GM10248 (cell line): ENCODE results near the gene AVPI1.

Experiments used
- CTCF ChIA-PET: fragments of 300-600 bp; sonication (Branson Sonifier 250); formaldehyde crosslinking; extraction: SDS; loops from one replicate; lab custom pipeline; 2021; ENCODE audit warnings: antibody characterized with exemption; lab: Yijun Ruan, JAX
- POLR2A ChIA-PET: fragments of 350-650 bp; sonication (Branson Sonifier 250); formaldehyde crosslinking; extraction: SDS; loops from one replicate; lab custom pipeline; 2020; ENCODE audit warnings: antibody characterized with exemption; lab: Yijun Ruan, JAX
- DNase-seq: peaks from one replicate; pipeline ENCODE4 v3.0.0; 2012; ENCODE audit errors: extremely low spot score
- TF ChIP-seq, protein P1 (sequence below): IDR thresholded peaks from 2 replicates; pipeline ENCODE4 v1.5.1; 2012; ENCODE audit warnings: mild to moderate bottlenecking, low read depth; ENCODE audit errors: extremely low read depth, missing control alignments, control extremely low read depth

The AVPI1 gene

DNA sequence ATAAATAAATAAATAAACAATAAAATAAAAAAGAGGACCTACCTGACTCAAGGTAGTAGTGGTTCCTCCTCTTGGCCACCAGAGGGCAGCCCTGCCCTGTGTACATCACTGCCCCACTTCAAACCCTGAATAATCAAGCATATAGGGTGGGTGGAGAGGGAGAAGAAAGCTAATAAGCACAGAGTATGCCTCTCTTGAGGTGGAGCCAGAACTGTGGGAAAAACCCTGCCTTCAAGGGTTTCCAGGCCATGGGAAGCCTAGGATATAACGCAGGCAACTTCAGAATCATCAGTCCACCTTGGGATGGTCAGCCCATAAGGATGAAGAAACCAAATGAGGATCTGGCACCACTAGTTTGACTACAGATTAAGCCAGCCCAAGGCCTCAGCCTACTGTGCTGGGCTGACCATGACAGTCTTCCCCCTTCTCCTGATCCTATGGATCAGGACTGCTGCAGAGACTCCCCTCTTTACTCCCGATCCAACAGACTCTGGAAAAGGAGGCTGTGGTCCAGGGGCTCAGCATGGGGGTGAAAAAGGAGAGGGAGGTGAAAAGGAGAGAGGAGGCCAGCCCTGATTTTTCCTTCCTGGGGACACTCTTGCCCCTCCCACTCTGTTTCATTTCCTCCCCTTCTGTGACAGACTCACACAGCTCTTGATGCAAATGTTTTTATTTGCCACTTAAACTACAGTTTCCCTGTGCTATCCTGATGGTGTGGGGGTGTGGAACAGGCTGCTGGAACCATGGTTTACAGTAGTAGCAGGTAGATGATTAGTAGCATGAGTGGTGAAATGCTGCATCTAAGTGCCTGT lies 10.1 kb downstream of the AVPI1 start:
- POLR2A ChIA-PET, result no interaction called here
- TF ChIP-seq, protein P1, sequence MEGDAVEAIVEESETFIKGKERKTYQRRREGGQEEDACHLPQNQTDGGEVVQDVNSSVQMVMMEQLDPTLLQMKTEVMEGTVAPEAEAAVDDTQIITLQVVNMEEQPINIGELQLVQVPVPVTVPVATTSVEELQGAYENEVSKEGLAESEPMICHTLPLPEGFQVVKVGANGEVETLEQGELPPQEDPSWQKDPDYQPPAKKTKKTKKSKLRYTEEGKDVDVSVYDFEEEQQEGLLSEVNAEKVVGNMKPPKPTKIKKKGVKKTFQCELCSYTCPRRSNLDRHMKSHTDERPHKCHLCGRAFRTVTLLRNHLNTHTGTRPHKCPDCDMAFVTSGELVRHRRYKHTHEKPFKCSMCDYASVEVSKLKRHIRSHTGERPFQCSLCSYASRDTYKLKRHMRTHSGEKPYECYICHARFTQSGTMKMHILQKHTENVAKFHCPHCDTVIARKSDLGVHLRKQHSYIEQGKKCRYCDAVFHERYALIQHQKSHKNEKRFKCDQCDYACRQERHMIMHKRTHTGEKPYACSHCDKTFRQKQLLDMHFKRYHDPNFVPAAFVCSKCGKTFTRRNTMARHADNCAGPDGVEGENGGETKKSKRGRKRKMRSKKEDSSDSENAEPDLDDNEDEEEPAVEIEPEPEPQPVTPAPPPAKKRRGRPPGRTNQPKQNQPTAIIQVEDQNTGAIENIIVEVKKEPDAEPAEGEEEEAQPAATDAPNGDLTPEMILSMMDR, result peak; percentile 69
- DNase-seq, result peak; percentile 77

DNA sequence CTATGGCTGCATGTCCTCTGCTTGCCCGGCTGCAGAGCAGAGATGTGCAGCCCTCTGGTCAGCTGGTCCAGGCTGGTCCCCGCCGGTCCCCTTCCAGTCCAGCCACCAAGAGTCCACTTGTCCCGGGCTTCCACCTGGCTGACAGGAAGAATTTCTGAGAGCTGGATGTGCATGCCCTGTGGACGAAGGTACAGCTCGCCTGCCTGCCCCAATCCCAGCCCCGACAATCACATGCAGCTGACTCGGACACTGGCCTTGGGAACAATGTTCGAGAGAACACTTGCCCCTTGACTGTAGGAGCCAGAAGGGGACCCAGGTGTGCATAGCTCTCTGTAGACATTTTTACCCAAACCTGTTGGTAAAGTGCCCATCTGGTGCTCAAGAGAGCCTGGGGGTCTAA lies 11.8 kb downstream of the AVPI1 start:
- ChIA-PET POLR2A (no interaction called here), CTCF (interaction anchor here (0.8 to 4.9 kb wide), 9 partner anchors 9 to 73 kb away, joined by 3 to 69 read pairs (median 7); partner anchors contain the start of genes AVPI1 and ZFYVE27)
- TF ChIP-seq, protein P1, result no peak
- DNase-seq, result no peak

More for the DNA sequence above, 10.1 kb downstream of the AVPI1 start:
- CTCF ChIA-PET, result interaction anchor here (0.6 to 5.6 kb wide), 19 partner anchors 8 to 209 kb away, joined by 3 to 69 read pairs (median 4); partner anchors contain the start of genes AVPI1 and ZFYVE27

DNA sequence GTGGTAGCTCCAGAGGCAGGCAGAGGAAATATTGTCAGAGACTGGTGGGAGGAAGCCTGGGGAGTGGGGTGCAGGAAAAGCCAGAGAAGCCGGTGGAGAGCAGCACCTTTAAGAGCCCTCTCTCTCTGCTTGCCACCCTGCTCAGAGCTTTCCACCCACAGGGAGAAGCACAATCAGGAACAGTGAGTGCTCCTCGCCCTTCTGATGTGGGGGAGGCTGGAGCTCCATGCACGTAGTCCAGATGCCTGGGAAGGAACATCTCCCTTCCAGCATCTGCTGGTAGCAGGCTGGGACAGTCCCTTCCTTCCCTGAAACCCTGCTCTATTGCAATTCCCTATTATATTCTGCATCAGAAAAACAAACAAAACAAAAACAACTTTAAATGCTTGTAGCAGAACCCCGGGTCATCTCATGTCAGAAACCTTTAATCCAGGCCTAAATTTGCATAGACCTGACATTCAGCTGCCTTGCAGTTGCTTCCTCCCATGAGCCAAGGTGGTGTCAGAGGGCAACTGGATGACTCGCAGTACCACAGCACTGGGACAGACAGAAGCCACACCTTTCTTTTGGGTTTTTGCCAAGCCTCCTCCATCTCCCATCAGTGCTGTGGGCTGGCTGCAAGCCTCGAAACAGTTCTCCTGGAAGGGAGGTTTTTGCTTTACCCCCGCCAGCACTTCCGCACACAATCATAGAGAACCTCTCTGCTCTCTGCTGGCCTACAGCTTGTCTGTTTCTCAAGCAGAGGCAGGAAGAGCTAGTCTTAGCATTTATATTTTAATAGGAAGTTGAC lies 13.1 kb downstream of the AVPI1 start:
- DNase-seq, result no peak
- ChIA-PET CTCF (interaction anchor here (1.0 to 4.9 kb wide), 7 partner anchors 10 to 74 kb away, joined by 3 to 69 read pairs (median 7); partner anchors contain the start of genes AVPI1 and ZFYVE27), POLR2A (no interaction called here)
- TF ChIP-seq, protein P1, result no peak

DNA sequence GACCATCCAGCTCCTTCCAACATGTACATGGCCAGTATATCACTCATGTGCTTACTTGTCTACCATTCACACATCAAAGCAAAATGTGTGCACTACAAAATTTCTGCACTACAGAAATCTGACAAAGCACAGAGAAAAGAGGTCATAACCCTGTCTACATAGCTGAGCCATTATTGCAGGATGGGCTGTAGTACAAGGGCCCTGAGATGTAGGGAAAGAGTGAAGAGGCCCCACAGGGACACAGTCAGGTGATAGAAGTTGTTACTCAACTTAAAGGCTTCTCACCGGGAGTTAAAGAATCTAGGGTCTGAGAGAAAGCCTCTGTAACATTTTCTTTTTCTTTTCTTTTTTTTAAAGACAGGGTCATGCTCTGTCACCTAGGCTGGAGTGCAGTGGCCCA lies 17.5 kb downstream of the AVPI1 start:
- CTCF ChIA-PET, result interaction anchor here (0.9 to 3.6 kb wide), 7 partner anchors 9 to 98 kb away, joined by 3 to 32 read pairs (median 5); no protein-coding TSS in a partner anchor
- TF ChIP-seq, protein P1, result no peak
- no peak for DNase-seq
- POLR2A ChIA-PET, result no interaction called here

DNA sequence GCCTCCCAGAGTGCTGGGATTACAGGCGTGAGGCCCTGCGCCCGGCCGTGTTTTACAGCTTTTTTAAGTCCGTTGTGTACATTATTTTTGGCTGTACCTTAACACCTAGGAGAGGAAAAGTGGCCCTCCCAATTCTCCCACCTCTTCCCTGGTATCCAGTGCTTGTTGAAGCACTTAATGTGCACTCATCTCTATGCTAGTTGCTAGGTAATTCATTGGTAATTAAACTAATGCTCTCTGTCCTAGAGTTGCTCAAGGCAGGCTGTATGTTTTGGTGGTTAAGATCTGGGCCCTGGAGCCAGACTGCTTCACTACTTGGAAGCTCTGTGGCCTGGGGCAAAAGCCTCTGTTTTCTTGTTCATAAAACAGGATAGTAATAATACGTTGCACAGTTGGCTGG lies 19.6 kb downstream of the AVPI1 start:
- TF ChIP-seq, protein P1, result no peak
- CTCF ChIA-PET, result interaction anchor here (1.8 to 3.6 kb wide), 4 partner anchors 9 to 34 kb away, joined by 6 to 32 read pairs (median 12); no protein-coding TSS in a partner anchor
- DNase-seq, result no peak
- POLR2A ChIA-PET, result no interaction called here

DNA sequence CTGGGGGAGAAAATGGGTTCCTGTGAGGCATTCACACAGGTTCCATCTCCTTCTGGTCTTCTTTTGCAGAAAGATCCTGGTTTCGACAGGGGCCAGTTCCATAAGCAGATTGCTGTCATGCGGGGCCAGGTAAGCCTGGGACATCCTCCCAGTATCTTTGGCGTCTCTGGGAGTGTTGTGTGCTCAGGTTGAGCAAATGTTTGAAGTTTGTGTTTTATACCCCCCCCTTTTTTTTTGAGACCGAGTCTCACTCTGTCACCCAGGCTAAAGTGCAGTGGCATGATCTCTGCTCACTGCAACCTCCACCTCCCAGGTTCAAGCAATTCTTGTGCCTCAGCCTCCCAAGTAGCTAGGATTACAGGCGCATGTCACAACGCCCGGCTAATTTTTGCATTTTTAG lies 20.0 kb downstream of the AVPI1 start:
- ChIA-PET CTCF (interaction anchor here (1.2 to 3.6 kb wide), 4 partner anchors 9 to 95 kb away, joined by 3 to 32 read pairs (median 10); partner anchors contain the start of gene ANKRD2), POLR2A (interaction anchor here (0.5 kb wide), 1 partner anchor 12 kb away, joined by 4 read pairs; no protein-coding TSS in a partner anchor)
- DNase-seq, result no peak
- TF ChIP-seq, protein P1, result no peak
